ENCODE measurements around the gene SLC12A1. TPM values are rescaled to one million over a fixed set of nuclear protein-coding genes. Genes with fewer than 3 reads are reported as not detected.

SLC12A1 gene
- total and polyA plus RNA-seq, 7 donors = 0.03 TPM; not detected in 6

- H3K4me3 ChIP-seq = no peak overlapping the region
- H3K27ac ChIP-seq = no peak overlapping the region
- DNase-seq = no peak
- peaks cover 0 to 20% (median 15%) of the 10 kb centered on the region in 4 donors for H3K4me1 ChIP-seq
- peaks cover 0 to 46% (median 15%) of the 10 kb centered on the region in 4 donors for H3K36me3 ChIP-seq
- H3K9me3 ChIP-seq = no peaks in the 10 kb centered on the region
- no peak for TF ChIP-seq CTCF (IDR thresholded peaks at IDR 0.05)
- no peak for TF ChIP-seq EP300 (IDR thresholded peaks at IDR 0.05)
- H3K27me3 ChIP-seq = no peaks in the 10 kb centered on the region
- WGBS, 2 donors = 17 to 48% methylated on average over 4 of the region's 4 CpGs
- intact Hi-C loops (cut with DNase I) = loop anchor here (5.0 kb wide), 2 partner anchors 156 to 714 kb away; partner anchors contain the start of genes MYEF2 and SECISBP2L
These were observed 127.4 kb downstream of the SLC12A1 start for GRCh38 chr15:48333540-48333939.

- Histone ChIP-seq H3K4me1 (peaks cover 0 to 20% (median 15%) of the 10 kb centered on the region in 4 donors), H3K36me3 (peaks cover 0 to 49% (median 15%) of the 10 kb centered on the region in 4 donors), H3K4me3 (no peak overlapping the region), H3K27ac (no peak overlapping the region), H3K9me3 (no peaks in the 10 kb centered on the region), H3K27me3 (no peaks in the 10 kb centered on the region)
- WGBS, 2 donors = 75 to 80% methylated on average over 2 of the region's 2 CpGs
- DNase-seq = no peak
- no peak for TF ChIP-seq POLR2A (IDR thresholded peaks at IDR 0.05)
- TF ChIP-seq POLR2AphosphoS5 (IDR thresholded peaks at IDR 0.05) = no peak
- TF ChIP-seq CTCF (IDR thresholded peaks at IDR 0.05) = no peak
- TF ChIP-seq EP300 (IDR thresholded peaks at IDR 0.05) = no peak
- intact Hi-C loops (cut with DNase I) = loop anchor here (5.0 kb wide), 2 partner anchors 157 to 713 kb away; partner anchors contain the start of genes MYEF2 and SECISBP2L
These were observed 128.2 kb downstream of the SLC12A1 start for GRCh38 chr15:48334260-48334659.

GRCh38 chr15:48336940-48337339, 130.8 kb downstream of the SLC12A1 start:
- intact Hi-C loops (cut with DNase I) = no loop called here
- H3K36me3 ChIP-seq = peaks cover 0 to 69% (median 19%) of the 10 kb centered on the region in 4 donors

GRCh38 chr15:48337607-48338006, 131.5 kb downstream of the SLC12A1 start:
- DNase-seq = no peak
- intact Hi-C loops (cut with DNase I) = no loop called here
- Histone ChIP-seq H3K4me3 (no peak overlapping the region), H3K4me1 (peaks cover 0 to 3% (median 1%) of the 10 kb centered on the region in 4 donors), H3K27me3 (no peaks in the 10 kb centered on the region), H3K27ac (no peak overlapping the region), H3K9me3 (no peaks in the 10 kb centered on the region), H3K36me3 (peaks cover 0 to 76% (median 20%) of the 10 kb centered on the region in 4 donors)
- 79 to 82% methylated on average over 1 of the region's 1 CpG for WGBS, 2 donors
- TF ChIP-seq POLR2A (IDR thresholded peaks at IDR 0.05) (no peak), POLR2AphosphoS5 (IDR thresholded peaks at IDR 0.05) (no peak), CTCF (IDR thresholded peaks at IDR 0.05) (no peak), EP300 (IDR thresholded peaks at IDR 0.05) (no peak)

More at GRCh38 chr15:48336940-48337339, 130.8 kb downstream of the SLC12A1 start:
- H3K4me3 ChIP-seq = no peak overlapping the region
- H3K27me3 ChIP-seq = no peaks in the 10 kb centered on the region
- WGBS, 2 donors = 89 to 91% methylated on average over 2 of the region's 2 CpGs
- no peak for TF ChIP-seq POLR2A (IDR thresholded peaks at IDR 0.05)
- no peak for TF ChIP-seq POLR2AphosphoS5 (IDR thresholded peaks at IDR 0.05)
- no peak for TF ChIP-seq EP300 (IDR thresholded peaks at IDR 0.05)
- TF ChIP-seq CTCF (IDR thresholded peaks at IDR 0.05) = no peak
- no peak overlapping the region for H3K27ac ChIP-seq
- H3K4me1 ChIP-seq = peaks cover 0 to 9% (median 7%) of the 10 kb centered on the region in 4 donors
- no peaks in the 10 kb centered on the region for H3K9me3 ChIP-seq
- DNase-seq = no peak

GRCh38 chr15:48340111-48340510, 134.0 kb downstream of the SLC12A1 start:
- no peak for TF ChIP-seq EP300 (IDR thresholded peaks at IDR 0.05)
- no peak for TF ChIP-seq POLR2AphosphoS5 (IDR thresholded peaks at IDR 0.05)
- no peak for TF ChIP-seq CTCF (IDR thresholded peaks at IDR 0.05)
- no peak for TF ChIP-seq POLR2A (IDR thresholded peaks at IDR 0.05)
- WGBS, 2 donors = 70 to 76% methylated on average over 4 of the region's 4 CpGs

More at GRCh38 chr15:48340111-48340510, 134.0 kb downstream of the SLC12A1 start:
- no peak for DNase-seq
- peaks cover 0 to 77% (median 19%) of the 10 kb centered on the region in 4 donors for H3K36me3 ChIP-seq
- intact Hi-C loops (cut with DNase I) = no loop called here
- H3K27me3 ChIP-seq = no peaks in the 10 kb centered on the region
- no peak overlapping the region for H3K4me3 ChIP-seq
- H3K27ac ChIP-seq = no peak overlapping the region
- H3K9me3 ChIP-seq = no peaks in the 10 kb centered on the region
- no peaks in the 10 kb centered on the region for H3K4me1 ChIP-seq
